GM23338 (cell line): ENCODE results near the gene PXYLP1.

Source experiments
- CREB1 ChIP-seq: fragments of 250-450 bp; sonication (Bioruptor Pico); IDR thresholded peaks from 2 replicates; pipeline ENCODE4 v1.5.0; 2020; ENCODE audit warnings: low read depth, mild to moderate bottlenecking, moderate library complexity
- EZH2 ChIP-seq: fragments of 200-600 bp; sonication (generic); IDR thresholded peaks from one replicate; pipeline ENCODE4 v1.8.0; 2017; ENCODE audit warnings: antibody characterized with exemption, mild to moderate bottlenecking, low read depth; ENCODE audit not compliant: unreplicated experiment
- EZH2phosphoT487 ChIP-seq: fragments of 200-600 bp; sonication (generic); IDR thresholded peaks from one replicate; pipeline ENCODE4 v1.8.1; 2018; ENCODE audit warnings: antibody characterized with exemption; ENCODE audit not compliant: unreplicated experiment
- JUNB ChIP-seq: IDR thresholded peaks from one replicate; pipeline ENCODE4 v1.6.1; 2016; ENCODE audit warnings: antibody characterized with exemption; ENCODE audit not compliant: unreplicated experiment
- POLR2AphosphoS5 ChIP-seq: IDR thresholded peaks from 2 replicates; pipeline ENCODE4 v1.6.1; 2016; ENCODE audit warnings: antibody characterized with exemption, low read depth
- ZNF114 ChIP-seq: fragments of 250-450 bp; sonication (Bioruptor Pico); IDR thresholded peaks from 2 replicates; pipeline ENCODE4 v1.5.0; 2020; ENCODE audit warnings: mild to moderate bottlenecking, moderate library complexity
- TF ChIP-seq, protein P1 (sequence below), 2 experiments: fragments of 200-600 bp in 1 of 2; sonication (generic) in 1 of 2; conservative IDR thresholded peaks; 2 replicates each; pipeline versions ENCODE4 v1.5.1 to v1.6.1; 2016 to 2017; ENCODE audit warnings: antibody characterized with exemption in 2 of 2, low read depth in 2 of 2, mild to moderate bottlenecking in 2 of 2, moderate library complexity in 1 of 2
- TF ChIP-seq, protein P2 (sequence below): IDR thresholded peaks from 2 replicates; pipeline ENCODE4 v1.6.1; 2016; ENCODE audit warnings: antibody characterized with exemption
- TF ChIP-seq, protein P3 (sequence below): IDR thresholded peaks from one replicate; pipeline ENCODE4 v1.6.1; 2018; ENCODE audit warnings: antibody characterized with exemption; ENCODE audit not compliant: unreplicated experiment

DNA sequence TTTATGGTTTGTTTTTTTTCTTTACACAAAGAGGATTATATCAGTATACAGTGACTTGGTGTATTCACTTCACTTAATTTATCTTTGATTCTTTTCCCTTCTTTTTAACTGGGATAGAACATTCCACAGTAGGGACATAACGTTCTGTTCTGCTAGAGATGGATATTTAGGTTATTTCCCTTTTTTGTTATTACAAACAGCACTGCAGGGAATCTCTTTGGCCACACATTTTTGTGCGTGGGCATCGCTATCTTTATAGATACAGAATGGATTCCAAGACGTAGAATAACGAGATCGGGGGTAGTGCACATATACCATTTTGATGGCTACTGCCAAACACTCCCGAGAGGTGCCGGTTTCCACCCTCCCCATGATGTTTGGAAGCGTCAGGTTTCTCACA lies 44.8 kb downstream of the PXYLP1 start:
- TF ChIP-seq, protein P1, sequence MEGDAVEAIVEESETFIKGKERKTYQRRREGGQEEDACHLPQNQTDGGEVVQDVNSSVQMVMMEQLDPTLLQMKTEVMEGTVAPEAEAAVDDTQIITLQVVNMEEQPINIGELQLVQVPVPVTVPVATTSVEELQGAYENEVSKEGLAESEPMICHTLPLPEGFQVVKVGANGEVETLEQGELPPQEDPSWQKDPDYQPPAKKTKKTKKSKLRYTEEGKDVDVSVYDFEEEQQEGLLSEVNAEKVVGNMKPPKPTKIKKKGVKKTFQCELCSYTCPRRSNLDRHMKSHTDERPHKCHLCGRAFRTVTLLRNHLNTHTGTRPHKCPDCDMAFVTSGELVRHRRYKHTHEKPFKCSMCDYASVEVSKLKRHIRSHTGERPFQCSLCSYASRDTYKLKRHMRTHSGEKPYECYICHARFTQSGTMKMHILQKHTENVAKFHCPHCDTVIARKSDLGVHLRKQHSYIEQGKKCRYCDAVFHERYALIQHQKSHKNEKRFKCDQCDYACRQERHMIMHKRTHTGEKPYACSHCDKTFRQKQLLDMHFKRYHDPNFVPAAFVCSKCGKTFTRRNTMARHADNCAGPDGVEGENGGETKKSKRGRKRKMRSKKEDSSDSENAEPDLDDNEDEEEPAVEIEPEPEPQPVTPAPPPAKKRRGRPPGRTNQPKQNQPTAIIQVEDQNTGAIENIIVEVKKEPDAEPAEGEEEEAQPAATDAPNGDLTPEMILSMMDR (conservative IDR thresholded peaks at IDR 0.05; ENCODE audit: low read depth in 2 of 2), result no peak
- TF ChIP-seq EZH2, result no peak
- TF ChIP-seq, protein P2, sequence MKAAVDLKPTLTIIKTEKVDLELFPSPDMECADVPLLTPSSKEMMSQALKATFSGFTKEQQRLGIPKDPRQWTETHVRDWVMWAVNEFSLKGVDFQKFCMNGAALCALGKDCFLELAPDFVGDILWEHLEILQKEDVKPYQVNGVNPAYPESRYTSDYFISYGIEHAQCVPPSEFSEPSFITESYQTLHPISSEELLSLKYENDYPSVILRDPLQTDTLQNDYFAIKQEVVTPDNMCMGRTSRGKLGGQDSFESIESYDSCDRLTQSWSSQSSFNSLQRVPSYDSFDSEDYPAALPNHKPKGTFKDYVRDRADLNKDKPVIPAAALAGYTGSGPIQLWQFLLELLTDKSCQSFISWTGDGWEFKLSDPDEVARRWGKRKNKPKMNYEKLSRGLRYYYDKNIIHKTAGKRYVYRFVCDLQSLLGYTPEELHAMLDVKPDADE, result no peak
- TF ChIP-seq, protein P3, sequence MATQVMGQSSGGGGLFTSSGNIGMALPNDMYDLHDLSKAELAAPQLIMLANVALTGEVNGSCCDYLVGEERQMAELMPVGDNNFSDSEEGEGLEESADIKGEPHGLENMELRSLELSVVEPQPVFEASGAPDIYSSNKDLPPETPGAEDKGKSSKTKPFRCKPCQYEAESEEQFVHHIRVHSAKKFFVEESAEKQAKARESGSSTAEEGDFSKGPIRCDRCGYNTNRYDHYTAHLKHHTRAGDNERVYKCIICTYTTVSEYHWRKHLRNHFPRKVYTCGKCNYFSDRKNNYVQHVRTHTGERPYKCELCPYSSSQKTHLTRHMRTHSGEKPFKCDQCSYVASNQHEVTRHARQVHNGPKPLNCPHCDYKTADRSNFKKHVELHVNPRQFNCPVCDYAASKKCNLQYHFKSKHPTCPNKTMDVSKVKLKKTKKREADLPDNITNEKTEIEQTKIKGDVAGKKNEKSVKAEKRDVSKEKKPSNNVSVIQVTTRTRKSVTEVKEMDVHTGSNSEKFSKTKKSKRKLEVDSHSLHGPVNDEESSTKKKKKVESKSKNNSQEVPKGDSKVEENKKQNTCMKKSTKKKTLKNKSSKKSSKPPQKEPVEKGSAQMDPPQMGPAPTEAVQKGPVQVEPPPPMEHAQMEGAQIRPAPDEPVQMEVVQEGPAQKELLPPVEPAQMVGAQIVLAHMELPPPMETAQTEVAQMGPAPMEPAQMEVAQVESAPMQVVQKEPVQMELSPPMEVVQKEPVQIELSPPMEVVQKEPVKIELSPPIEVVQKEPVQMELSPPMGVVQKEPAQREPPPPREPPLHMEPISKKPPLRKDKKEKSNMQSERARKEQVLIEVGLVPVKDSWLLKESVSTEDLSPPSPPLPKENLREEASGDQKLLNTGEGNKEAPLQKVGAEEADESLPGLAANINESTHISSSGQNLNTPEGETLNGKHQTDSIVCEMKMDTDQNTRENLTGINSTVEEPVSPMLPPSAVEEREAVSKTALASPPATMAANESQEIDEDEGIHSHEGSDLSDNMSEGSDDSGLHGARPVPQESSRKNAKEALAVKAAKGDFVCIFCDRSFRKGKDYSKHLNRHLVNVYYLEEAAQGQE, result no peak
- no peak for TF ChIP-seq EZH2phosphoT487
- TF ChIP-seq POLR2AphosphoS5, result no peak
- no peak for TF ChIP-seq JUNB
- TF ChIP-seq CREB1 (CRISPR knock-in tag), result no peak
- TF ChIP-seq ZNF114 (CRISPR knock-in tag), result no peak
